NCI-H446 treated with DMSO at 0.1 percent for 48 hours (cell line): ENCODE data around the gene TRIM29.
"Not testable (repeated sequence)": the region's sequence is repeated elsewhere in the genome, so short reads cannot be mapped to it uniquely, and the experiment has no call there.

ENCODE experiments used
- DNase-seq: peaks from one replicate; lab custom pipeline; 2025; lab: John Stamatoyannopoulos, UW

Gene TRIM29

DNA sequence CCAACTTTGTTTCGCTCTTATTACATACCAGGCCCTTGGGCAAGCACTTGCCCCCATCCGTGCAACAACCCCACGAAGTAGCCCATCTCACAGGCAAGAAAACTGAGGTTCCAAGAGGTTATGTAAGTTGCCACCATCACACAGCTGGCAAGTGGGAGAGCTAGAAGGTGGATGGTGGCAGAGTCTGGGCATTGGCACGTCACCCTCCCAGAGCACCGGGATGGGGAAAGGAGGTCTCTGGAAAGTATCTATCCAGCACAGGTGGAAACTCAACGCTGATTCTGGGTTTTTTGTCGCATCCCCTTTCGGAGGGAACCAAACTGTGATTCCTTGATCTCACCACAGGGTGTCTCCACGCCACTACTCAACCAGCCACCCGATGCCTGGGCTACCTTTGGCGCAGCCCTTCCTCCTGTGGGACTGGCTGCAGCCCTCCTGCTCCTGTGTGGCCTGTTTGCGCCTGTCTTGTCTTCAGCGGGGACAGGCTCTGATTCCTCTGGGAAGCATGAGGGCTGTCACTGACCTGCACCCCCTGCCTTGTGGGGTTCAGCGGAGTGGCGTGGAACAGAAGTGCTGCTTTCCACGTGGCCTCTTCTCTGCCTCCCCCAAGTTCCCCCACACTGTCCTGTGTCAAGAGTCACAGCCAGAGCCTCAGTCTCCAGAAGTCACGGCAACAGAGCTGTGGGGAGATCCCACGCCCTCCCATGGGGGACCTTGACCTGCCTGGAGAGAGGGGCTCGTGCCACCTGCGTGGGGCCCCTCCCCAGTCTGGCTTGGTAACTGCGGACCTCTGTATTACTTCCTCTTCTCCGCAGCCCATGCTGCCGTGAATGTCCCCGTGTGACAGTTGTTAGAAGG lies 34.4 kb upstream of the TRIM29 start:
- no peak for DNase-seq

DNA sequence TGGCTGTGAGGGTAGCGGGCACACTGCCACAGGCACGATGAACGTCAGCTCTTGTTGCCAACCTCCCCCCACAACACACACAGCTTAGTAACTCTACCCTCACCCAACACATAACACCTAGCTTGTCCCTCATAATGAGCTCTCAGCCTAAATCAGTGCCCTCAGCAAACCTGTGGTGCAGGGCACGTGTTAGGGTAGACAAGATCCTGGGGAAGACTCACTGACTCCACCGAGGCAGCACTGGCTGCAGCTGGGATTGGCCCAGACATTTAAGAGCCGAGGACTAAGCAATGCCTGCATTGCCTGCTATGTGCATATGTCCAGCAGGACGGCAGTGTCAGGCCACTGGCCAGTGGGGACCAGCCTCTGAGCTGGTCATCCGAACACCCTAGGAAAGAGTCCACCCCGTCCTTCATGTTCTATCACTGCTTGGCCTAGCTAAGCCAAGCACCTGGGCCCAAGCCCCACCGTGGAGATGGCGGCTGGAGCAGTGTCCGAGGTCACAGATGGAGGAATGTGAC lies 32.9 kb upstream of the TRIM29 start:
- DNase-seq: no peak

- no peak for DNase-seq
Observed at GRCh38 chr11:120169981-120170698, 32.2 kb upstream of the TRIM29 start.

DNA sequence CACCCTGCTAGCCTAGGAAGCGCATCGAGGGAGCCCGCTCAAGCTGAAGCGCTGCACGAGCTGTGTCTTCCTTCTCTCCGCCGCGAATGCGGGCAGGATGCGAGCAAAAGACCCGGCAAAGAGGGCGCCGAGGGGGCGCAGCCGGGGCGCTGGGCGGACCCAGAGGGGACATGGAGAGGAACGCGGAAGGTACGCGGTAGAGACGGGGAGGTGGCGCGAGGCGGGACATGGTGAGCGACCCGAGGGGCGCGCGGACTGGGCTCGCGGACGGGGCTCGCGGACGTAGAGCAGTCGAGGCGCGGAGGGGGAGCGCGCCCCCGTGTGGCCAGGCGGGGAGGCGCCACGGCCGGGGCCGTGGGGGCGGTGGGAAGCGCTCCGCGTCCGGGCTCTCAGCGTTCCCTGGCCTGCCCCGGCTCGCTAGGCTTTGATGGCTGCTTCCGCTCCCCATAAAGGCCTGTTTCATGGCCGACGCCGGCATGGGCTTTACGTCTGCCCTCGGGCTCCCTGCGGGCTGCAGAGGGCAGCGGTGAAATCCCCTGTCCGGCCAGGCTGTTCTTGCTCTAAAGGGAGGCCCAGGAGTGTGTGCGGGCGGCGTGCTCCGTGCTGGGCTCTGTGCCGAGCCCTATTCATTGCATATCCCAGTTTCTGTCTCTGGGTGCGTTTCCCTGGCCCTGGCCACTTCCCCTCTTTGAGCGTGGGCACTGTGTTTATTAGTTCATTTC lies 31.2 kb upstream of the TRIM29 start:
- no peak for DNase-seq

DNA sequence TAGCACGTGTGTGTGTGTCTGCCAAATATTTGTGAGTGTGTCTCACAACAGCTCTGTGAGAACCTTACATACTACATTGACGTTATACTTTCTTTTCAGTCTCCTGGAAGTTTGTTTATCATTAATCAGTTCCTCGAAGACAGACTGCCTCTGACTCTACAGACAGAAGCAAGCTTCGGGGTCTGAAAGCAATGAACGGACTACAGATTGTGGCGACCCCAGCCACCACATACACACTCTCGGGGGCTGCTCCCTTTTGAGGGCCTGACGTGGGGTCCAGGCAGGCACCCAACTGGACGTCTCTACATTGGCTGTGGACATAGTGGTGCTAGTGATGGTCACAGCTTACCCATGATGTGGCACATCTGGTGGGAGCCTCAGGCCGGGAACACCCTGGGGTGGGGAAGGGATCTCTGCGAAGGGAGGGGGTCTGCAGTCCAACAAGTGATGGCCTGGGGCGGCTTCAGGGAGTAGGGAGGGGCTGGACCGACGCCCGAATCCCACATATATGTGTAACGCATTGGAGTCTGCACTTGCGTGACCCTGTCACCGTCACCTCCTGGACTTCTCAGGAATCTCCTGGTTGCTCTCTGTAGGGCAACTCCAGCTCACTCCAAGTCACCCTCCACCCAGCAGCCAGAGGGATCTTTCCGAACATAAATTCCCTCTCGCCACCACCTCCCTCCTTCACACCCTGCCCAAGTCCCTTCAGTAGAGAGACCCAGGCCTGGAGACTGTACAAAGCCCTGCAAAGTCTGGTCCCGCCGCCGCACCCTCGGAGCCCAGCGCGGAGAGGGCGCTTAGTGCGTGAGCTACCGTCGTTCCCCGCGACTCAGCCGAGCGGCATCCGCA lies 30.4 kb upstream of the TRIM29 start:
- DNase-seq: no peak

DNA sequence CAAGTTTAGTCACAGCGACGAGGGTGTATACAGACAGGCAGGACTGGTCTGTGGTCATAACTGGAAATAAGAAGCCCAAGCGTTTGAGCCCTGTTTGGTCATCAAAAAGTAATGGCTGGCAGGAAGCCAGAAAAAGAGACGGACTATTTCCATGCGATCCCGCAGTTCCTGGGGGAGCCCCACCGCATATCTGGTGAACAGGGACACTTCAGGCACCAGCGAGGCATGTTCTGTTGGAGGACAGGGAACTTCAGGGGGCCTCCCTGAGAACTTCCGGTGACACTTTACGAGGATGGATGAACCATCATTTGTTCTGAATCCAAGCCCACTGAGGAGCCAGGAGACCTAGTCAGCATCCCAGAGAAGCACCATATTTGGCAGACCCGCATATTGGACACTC lies 29.7 kb upstream of the TRIM29 start:
- no peak for DNase-seq

DNA sequence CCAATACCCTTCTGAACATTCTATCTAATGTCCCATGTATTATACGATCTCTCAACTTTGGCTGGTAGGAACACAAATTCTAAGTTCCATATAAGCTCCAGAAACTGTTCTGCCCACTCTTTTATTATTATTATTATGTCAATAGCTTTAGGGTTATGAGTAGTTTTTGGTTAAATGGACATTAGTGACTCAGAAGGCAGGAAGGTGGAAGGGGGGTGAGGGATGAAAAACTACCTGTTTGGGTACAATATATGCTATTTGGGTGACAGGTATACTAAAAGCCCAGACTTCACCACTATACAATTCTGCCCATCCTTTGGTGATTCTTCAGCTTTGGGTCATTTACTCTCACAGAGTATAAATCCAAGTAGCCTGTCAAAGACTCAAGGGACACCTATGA lies 22.5 kb upstream of the TRIM29 start:
- DNase-seq: no peak

GRCh38 chr11:120153221-120153620 lies 15.3 kb upstream of the TRIM29 start:
- DNase-seq: no peak

GRCh38 chr11:120151536-120151935 lies 13.6 kb upstream of the TRIM29 start:
- no peak for DNase-seq

- DNase-seq: no peak
Observed at GRCh38 chr11:120149246-120149645, 11.3 kb upstream of the TRIM29 start.

DNA sequence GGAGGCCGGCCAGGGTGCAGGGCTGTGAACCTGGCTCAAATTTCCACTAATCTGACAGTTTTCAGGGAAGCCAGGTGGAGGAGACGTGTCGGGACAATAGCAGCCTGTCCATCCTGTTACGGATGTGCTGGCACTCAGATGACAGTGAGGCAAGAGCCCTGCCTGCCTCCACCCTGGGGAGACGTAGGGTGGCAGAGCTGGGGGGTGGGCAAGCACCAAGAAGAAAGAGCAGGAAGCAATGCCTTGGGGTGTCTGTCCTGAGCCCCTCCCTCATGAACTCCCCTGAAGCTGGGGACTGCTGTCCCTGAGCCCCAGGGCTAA lies 10.0 kb upstream of the TRIM29 start:
- DNase-seq: no peak

- DNase-seq: no peak
Observed at GRCh38 chr11:120147094-120147949, 9.4 kb upstream of the TRIM29 start.

- no peak for DNase-seq
Observed at GRCh38 chr11:120146413-120147093, 8.6 kb upstream of the TRIM29 start.

DNA sequence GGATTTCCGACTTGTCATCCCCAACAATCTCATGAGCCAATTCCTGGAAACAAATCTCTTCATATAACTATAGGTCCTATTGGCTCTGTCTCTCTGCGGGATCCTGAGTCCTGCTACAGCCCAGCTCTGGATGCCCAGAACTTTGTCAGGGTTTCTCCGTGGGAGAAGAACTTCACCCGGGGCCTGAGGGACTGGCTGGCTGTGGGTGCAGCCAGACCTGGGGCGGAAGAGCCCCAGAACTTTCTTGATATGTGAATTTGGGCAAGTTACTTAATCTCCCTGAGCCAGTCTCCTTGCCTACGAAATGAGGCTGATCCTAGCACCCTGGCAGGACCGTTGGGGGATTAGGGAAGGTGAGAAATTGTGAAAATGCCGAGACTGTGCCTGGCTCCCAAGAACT lies 6.6 kb upstream of the TRIM29 start:
- DNase-seq: no peak

DNA sequence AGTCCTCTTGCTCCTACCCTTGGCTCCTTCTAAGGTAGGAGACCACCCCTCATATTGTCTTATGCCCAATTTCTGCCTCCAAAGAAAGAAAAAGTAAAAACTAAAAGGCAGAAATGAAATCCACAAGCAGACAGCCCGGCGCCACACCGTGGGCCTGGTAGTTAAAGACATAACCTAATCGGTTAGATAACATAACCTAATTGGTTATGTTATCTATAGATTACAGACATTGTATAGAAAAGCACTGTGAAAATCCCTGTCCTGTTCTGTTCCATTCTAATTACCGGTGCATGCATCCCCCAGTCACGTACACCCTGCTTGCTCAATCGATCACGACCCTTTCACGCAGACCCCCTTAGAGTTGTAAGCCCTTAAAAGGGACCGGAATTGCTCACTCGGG lies 5.6 kb upstream of the TRIM29 start:
- not testable (repeated sequence) for DNase-seq

- DNase-seq: no peak
Observed at GRCh38 chr11:120142441-120143100, 4.7 kb upstream of the TRIM29 start.

GRCh38 chr11:120141768-120142423 lies 4.0 kb upstream of the TRIM29 start:
- no peak for DNase-seq

- no peak for DNase-seq
Observed at GRCh38 chr11:120141113-120141767, 3.3 kb upstream of the TRIM29 start.
